ENCODE data around the gene RNF8.
A peak's percentile ranks its signal among the peaks of the same experiment; 100 is the strongest.

Gene RNF8

DNA sequence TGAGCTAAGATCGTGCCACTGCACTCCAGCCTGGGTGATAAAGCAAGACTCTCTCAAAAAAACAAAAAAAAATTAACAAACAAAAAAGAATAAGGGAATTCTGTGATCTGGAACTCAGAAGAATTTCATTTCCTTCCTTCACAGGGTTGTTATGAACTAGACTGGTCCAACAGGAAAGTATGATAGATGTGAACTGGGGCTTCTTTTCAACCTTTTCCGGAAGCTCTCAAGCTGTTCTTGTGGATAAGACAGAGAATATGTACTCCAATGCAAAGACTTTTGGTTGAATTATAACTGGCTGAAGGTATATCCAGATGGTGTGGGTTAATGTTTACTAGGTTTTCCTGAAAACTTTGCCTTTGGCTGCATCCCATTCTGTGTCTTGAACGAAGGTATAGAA lies 5.3 kb downstream of the RNF8 start:
- DNase-seq (ENCODE audit: low spot score) = no peak

DNA sequence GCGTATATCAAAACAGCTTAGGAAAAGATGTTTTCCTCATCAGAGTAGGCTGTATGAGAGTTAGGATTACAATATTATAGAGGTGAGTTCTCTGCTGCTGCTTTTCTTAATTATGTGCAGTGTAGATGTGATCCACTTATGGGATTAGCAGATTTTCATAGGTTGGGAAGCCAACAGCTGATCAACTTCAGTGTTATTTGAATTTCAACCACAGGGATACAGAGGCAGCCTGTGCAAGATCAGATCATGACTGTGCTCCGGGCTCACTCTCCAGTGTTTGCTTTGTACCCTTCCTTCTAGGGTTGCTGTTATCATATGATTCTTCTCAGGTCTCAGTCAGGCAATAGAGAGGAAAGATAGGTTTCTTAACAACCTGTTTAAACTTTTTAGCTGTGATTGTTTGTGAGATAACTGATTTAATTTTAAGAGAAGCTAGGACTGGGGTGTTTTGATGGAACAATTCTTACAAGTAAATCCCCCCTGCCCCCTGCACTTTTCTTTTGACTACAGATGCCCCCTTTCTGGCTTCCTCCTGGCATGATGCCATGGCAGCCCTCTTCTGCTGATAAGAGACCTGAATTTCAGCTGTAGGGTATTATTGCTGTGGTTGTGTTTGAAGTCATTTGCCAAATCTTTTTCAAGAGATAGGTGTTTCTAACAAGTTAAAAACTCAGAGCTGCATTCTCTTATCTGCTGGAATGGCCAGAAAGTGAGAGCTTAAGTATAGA lies 8.5 kb downstream of the RNF8 start:
- no peak for DNase-seq (ENCODE audit: low spot score)

DNA sequence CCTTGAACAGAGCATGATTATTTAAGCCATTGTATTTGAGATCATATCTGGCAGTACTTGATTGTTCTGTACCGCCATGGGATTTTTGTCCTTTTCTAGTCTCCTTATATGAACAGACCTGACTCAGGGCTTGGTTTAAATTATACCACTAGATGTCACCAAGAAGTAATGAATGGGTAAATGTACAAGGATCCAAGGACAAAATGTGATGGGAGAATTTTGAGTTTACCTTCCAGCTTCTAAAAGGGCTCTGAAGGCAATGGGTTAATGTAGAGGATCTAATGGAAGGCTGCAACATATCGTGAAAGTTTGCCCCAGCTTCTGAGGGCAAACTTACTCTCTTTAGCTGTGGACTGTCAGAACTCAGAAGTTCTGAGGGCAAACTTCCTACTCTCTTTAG lies 12.0 kb downstream of the RNF8 start:
- DNase-seq (ENCODE audit: low spot score) = no peak

DNA sequence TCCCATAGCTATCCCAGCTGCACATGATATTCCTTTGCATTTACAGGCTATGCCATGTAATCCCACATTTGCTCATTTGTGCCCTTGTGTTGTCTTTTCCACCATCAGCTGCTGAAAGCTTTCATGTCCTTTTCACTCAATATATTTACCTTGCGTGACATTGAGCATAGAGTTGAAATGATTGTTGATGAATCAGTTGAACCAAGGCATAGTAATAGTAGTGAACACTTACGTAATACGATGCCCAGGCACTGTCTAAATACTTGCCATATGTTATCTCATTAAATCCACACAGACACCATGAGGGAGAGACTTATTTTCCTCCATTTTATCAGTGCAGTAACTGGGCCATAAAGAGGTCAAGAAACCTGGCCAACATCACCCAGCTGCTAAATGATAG lies 13.1 kb downstream of the RNF8 start:
- DNase-seq (ENCODE audit: low spot score) = no peak

DNA sequence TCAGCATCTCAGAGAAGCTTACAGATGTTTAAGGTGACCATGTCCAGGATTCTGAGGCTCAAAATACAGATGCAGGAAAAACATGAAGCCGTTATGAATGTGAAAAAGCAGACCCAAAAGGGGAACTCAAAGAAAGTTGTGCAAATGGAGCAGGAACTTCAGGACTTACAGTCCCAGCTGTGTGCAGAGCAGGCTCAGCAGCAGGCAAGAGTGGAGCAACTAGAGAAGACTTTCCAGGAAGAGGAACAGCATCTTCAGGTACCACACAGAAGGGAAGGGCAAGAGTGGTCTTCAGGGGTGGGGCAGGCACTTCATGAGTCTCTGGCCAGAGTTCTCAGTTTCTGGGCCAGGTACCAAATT lies 15.2 kb downstream of the RNF8 start:
- DNase-seq (ENCODE audit: low spot score) = no peak

DNA sequence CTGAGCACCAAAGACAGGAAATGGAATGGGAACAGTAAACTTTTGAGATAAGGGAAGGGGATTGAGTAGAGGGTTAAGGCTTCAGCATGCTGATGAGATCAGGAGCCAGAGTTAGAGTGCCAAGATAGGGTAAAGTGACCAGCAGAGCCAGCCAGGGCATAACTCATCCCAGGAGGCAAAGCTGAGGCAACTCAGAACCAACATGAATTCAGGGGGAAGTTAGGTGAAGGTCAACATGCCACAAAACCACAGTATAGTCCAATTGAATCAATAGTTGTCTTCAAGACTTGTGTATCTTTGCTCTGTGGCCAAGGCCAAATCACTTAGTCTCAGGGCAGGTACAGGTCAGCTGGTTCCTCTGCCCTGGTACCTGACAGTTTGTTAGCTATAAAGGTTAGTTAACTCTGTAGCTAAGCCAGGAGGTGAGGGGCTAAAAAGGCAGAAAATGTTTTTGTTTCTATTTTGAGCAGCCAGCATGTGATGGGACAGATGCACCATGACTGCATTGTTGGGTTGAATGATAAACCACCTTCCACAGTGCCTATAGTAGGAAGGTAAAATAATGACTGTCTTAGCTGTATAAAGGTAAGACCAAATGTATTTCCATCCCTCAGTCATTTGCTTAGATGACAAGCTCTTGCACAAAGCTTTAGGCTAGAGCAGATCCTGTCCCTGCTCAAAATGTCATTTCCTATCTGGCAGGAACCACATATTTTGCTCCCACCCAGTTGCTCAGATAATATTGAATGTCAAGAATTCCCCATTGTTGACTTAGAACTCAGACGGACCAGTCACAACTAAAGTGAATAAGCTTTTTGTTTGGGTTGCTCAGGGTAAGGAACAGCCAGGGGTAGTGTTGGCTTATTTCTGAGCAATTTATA lies 15.8 kb downstream of the RNF8 start:
- no peak for DNase-seq (ENCODE audit: low spot score)

DNA sequence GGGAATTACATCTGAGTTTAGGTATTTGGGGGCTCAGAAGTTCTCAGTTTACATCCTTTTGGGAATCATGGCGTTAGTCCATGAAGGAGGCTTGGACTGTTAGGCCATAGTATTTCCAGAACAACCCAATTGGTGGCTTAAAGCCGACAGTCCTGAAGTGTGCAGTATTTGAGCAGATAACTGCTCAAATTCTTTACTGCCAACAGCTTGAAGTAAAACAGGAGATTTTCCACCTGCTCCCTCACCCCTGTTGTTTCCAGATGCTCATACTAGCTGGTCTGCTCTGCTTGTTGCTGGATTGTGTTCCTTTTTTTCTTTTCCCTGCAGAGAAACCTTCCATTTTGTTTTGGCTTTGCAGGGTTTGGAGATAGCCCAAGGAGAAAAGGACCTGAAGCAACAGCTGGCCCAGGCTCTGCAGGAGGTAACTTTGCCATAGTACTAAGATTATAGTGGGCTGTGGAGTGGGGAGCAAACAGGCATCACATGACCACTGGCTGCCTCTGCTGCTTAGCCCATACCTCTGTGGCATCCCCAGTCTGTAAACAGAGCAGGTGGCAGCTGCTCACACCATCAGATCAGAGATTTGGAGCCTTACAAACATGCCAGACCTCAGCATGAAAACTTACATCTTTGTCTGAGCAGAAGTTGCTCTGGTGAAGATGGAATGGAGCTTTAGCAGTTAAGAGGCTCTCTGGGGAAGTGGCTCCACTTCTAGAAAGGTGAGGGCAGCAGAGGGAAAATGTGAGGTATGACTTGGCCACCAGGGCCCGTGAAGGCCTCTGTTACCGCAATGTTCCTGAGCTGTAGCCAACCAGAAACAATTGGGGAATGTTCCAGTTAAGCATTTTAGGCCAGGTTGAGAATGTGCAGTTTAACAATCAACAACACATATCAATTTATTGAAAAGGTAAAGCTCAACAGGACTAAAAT lies 17.6 kb downstream of the RNF8 start:
- DNase-seq (ENCODE audit: low spot score) = no peak

DNA sequence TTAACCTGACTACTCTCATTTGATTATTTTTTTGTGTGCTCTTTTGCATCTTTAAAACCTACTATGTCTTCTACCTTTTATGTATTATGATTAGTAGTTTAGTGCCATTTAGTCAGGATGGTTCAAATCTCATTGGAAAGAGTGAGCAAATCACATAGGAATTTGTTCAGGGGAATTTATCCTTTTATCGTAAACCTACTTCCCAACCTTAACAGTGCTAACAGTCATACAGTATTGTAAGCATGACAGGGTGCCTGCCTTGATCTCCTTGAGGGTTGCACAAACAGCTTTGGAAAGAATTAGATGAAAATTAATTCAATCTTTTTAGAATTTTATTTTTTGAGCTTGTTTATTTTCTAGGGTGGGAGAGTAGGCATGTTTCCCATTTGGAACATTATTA lies 18.3 kb downstream of the RNF8 start:
- no peak for DNase-seq (ENCODE audit: low spot score)

DNA sequence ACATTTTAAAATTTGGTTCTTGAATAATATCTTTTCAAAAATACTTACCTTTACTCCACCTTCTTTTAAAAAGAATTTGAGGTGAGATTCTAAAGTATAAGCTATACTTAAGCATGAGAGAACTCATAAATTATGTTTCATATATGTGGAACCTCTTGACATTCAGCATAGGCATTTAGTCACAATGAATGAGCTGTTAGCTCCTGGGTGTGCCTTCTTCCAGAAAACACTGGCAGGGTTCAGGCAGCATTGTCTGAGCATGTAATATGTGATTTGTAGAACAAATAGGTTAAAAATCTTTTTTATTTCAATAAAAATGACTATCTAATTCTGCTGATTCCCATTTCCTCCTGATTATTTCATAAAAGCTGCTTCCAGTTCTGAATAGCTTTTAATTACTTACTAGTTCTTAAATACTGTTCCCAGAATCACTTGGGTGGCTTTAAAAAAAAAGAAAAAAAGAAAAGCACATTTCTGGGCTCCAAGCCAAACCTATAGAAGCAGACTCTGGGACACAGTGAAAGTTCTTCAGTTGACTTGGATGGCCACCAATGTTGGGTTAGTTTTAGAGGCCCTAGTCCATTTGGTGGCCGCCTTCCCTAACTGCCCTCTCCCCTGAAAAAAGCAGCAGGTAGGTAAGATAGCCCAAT lies 20.2 kb downstream of the RNF8 start:
- no peak for DNase-seq (ENCODE audit: low spot score)

DNA sequence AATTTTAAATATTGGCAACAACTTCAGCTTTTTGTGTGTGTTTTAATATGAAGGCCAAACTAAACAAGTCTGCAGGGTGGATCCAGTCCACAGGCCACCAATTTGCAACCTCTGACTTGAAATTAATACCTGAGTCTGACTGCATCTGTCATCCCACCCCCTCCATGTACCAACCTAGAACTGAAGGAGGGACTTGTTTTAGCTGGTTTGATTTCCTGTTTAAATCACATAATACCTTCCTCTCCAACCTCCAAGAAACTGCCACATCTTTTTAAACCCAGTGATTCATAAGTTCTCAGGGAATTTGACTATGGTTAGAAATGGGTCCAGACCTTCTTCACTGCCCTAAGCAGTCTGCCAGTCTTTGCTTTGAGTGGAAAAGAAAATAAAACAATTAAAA lies 21.6 kb downstream of the RNF8 start:
- DNase-seq (ENCODE audit: low spot score) = no peak

DNA sequence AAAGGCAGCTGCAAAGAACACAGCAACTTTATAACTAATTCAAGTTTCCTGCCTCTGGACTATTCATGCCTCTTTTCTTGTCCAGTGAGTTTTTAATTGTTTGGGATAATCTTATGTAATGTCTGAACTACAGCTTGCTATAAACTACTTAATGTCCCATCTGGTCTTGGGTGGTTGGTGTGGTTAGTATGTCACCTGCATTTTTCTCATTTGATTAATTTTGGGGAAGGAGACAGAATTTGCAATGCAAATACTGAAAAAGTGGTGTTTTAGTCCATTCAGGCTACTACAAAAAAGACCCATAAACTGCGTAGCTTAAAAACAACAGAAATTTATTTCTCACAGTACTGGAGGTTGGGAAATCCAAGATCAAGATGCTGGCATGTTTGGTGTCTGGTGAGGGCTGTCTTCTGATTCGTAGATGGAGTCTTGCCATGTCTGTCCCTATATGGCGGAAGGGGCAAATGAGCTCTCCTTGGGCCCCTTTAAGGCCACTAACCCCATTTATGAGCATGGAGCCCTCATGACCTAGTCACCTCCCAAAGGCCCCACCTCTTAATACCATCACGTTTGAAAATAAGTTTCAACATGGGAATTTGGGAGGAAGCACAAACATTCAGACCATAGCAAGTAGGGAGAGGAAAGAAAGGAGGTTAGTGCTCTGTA lies 22.4 kb downstream of the RNF8 start:
- DNase-seq (ENCODE audit: low spot score) = no peak

DNA sequence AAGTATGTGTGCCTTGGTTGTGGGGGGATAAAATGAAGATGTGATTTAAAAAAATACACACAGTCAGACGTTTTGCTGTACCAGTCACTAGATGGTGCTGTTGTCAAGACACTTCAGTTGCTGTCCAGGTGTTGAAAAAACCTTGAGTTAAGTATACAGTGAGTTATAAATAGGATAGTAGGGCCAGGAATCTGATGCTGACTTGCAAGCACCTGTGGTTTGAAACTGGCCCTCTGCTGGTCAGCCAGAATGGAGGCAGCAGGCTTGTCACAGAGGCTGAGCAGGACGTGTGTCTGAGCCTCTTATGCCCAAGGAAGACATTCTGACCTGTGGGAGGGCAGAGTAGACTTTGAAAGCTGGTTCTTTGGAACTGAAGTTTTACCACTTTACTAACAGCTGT lies 27.8 kb downstream of the RNF8 start:
- DNase-seq (ENCODE audit: low spot score) = peak; percentile 43

DNA sequence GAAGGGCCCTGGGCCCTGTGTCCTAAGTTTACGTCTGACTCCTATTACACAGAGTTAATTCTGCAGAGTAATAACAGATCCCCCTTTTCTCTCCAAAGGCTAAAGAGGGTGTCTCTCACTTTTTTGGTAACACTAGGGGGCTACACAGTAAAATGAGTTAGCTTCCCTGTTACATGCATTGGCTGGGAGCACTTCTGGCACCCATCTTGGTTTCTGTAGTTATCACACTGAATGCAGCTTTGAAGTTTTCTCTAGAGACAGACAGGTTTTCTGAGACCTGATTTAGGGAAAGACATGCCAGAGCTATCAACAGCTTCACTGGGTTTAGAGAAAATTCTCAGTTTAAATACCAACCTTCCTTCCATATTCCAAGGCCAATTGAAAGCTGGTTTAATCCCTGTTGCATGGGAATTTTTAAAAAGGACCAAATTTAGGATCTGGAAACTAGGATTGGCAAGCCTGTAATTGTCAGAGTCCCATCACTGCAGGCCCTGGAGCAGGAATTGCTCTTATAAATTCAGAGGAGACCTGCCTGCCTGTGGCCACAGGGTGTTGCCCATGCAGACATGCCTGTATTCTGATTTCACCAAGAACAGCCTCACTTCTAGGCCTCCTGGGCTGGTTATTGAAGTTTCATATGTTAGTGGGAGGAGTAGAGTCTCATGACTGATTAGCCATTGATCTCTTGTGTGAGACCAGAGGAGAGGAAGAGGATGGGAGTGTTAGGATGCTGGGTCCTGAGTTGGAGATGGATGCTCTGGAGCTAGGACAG lies 29.4 kb downstream of the RNF8 start:
- DNase-seq (ENCODE audit: low spot score) = no peak

DNA sequence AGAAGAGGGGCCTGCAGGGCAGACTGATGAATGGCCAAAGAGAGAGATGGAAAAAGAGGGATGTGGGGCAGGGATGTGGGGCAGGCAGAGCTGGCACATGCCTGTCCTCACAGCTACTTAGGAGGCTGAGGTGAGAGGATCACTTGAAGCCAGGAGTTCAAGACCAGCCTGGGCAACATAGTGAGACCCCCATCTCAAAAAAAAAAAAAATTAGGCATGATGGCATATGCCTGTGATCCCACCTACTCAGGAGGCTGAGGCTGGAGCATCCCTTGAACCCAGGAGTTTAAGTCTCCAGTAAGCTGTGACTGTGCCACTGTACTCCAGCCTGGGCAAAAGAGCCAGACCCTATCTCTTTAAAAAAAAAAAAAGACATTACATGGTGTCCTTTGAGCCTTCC lies 34.8 kb downstream of the RNF8 start:
- no peak for DNase-seq (ENCODE audit: low spot score)

DNA sequence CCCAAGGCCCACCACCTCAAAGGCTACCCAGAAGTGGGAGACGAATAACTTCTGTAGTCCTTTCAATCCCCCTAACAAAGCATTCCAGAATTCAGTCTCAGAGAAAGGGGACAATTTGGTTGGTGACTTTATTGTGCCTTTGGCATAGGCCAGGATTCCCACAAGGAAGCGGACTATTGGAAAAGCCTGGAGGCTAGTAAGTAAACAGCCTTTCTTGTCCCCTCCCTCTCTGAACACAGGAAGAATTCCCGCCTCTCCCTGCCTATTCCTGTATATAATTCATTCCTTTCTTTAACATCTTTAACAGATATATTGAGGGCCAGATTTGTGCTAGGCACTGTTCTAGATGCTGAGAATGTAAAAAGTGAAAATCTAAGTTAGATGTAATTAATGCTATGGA lies 36.1 kb downstream of the RNF8 start:
- DNase-seq (ENCODE audit: low spot score) = no peak

DNA sequence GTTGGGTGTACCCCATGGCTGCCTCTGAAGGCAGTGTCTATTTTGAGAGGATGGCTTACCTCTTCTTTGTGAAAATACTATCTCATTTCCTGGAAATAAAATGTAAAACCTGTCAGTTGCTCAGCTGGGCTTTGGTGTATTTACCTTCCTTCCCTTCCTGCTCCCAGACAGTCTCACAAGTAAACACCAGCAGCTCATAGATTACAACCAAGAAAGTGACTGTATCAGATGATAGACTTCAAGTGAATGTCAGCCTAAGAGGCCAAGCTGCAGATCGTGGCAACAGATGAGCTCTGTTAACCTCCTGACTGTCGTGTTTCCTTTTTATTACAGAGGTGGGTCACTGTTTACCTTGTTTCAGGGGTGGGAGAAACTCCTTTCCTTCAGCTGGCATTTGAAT lies 37.3 kb downstream of the RNF8 start:
- no peak for DNase-seq (ENCODE audit: low spot score)

DNA sequence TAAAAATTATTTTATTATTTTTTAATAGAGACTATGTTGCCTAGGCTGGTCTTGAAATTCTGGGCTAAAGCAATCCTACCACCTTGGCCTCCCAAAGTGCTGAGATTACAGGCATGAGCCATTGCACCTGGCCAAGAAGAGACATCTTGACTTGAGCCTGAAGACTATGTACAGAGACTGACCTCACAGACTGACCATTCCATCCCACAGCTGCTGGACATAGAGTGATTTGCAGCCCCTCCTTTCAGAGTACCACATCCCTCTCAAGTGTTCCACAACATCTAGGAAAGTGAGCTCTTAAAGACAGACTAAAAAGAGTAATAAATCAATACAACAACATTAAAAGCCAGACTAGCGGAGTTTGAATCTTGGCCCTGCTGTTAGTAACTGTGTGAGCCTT lies 39.0 kb downstream of the RNF8 start:
- no peak for DNase-seq (ENCODE audit: low spot score)

DNA sequence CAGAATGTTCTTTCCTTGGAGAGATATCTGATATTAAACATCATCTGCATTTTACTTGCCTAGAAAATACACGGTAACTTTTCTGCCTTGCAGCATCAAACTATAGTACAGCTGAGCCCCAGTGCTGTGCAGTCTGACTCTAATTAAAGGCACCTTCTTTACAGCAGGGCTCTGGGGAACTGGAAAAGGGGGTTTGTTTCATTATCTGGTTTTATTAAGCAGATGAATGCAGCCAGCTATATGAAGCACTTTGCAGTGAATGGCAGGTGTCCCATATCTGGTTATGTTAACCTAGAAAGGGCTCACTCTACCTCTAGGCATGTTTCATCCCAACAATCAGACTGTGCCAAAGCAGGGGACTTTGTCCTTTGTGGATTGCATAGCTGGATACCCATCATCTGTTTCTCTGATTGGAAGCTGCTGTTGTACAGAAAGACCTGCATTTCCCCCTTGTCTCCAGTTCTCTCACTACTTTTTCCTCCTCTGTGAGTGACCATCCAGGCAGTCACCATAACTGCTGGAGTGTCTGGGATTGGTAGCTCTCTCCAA lies 39.7 kb downstream of the RNF8 start:
- no peak for DNase-seq (ENCODE audit: low spot score)

DNA sequence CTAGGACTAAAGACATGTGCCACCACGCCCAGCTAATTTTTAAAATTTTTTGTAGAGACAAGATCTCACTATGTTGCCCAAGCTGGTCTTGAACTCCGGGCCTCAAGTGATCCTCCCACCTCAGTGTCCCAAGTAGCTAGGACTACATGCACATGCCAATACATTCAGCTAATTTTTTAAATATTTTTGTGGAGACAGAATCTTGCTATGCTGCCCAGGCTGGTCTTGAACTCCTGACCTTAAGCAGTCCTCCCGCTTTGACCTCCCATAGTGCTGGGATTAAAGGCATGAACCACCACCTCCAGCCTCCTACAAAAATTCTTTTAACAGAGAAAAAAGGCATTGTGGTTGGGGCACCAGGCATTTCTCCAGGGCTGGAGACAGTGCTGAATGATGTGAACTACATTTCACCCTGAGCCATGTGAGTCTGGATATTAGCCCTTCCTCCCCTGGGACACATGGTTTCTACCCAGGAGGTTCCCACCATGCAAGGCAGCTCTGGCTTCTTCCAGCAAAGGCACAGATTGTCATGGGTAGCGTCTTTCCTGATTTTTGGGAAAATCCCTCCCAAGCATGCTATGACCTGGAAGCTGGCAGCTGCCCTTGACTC lies 42.9 kb downstream of the RNF8 start:
- DNase-seq (ENCODE audit: low spot score) = no peak

DNA sequence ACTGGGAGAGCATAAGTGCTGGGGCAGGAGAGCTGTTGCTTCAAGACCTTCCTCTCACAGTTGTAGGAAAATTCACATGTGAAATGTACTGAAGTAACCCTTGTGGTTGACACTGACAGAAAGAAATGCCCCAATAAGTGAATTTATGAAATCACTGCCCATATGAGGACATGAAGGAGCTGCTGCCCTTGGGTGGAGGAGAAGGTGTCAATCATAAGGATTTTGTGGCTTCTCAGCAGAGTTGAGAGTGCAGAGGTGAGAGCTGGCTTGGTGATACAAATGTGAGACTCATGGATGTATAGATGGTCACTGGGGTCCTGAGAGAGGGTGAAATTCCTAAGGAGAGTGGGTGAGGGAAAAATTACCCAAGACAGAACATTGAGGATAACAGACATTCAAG lies 45.3 kb downstream of the RNF8 start:
- DNase-seq (ENCODE audit: low spot score) = no peak
